GM12873 (cell line): ENCODE results near the gene SYTL2.

Experiments used
- TF ChIP-seq, protein P1 (sequence below): IDR thresholded peaks from 2 replicates; pipeline ENCODE4 v1.5.1; 2012; ENCODE audit warnings: low read depth, mild to moderate bottlenecking, moderate library complexity, low read length, control low read depth; ENCODE audit not compliant: insufficient read depth; ENCODE audit errors: missing control alignments

SYTL2 gene

DNA sequence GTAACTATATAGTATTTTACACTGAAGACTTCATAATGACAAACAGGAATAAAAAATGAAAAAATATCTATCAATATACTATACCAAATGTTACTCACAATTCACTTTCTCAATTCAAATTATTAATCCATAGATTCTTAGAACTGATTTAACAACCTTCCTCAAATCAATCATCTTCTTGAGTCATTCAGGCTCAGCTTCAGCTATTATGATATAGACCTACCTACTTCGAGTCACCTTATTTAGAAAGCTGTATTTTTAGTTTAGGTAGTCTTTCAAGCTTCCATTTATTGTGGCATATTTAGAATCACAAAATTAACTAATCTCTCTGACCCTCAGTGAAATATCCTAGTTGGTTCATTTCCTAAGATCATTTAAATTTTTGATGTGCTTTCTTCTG, 154.2 kb downstream of the SYTL2 start:
- TF ChIP-seq, protein P1, sequence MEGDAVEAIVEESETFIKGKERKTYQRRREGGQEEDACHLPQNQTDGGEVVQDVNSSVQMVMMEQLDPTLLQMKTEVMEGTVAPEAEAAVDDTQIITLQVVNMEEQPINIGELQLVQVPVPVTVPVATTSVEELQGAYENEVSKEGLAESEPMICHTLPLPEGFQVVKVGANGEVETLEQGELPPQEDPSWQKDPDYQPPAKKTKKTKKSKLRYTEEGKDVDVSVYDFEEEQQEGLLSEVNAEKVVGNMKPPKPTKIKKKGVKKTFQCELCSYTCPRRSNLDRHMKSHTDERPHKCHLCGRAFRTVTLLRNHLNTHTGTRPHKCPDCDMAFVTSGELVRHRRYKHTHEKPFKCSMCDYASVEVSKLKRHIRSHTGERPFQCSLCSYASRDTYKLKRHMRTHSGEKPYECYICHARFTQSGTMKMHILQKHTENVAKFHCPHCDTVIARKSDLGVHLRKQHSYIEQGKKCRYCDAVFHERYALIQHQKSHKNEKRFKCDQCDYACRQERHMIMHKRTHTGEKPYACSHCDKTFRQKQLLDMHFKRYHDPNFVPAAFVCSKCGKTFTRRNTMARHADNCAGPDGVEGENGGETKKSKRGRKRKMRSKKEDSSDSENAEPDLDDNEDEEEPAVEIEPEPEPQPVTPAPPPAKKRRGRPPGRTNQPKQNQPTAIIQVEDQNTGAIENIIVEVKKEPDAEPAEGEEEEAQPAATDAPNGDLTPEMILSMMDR: no peak

DNA sequence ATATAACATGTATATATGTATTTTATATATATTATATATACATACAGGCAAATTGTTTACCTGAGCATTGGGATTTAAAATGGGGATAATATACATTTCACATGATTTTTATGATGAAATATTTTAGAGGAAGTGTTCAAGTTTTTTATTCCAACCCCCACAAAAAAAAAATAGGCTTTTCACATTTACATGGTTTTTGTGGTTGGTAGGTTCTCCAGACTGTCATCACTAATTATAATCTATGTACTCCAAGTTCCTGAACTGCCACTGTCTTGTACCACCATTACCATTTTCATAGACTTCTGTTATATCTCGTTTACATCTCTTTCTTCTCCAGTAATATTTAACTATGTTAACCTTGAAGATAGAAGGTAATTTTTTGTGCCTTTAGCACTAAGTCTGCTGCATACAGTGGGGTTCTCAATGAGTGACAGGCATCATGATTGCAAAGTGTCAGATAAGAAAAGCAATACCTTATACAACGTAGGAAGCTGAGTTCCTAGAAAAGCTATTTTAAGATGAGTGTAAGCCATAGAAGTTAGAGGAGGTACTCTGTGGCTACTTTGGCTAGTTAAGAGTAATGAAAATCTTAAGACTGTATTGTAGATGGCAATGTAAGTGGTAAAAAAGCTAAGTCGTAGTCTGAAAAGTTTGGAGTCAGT, 158.0 kb downstream of the SYTL2 start:
- TF ChIP-seq, protein P1: no peak

DNA sequence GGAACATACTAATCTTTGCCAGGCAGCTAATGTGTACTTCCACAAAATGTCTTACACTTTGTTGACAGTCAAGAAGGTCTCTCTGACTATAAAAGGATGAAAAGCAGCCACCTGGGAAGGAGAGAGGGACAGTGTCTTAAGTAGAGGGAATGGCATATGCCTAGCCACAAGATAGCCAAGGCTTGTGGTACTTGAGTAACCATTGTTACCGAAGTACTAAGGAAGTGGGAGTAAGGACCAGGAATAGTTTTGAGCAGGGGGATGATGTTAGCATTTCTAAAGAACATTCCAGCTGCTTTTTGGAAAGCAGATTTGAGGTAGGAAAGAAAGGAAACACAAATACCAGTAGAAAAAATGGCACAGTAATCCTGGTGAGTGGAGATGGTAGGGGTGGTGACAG, 159.8 kb downstream of the SYTL2 start:
- TF ChIP-seq, protein P1: no peak

DNA sequence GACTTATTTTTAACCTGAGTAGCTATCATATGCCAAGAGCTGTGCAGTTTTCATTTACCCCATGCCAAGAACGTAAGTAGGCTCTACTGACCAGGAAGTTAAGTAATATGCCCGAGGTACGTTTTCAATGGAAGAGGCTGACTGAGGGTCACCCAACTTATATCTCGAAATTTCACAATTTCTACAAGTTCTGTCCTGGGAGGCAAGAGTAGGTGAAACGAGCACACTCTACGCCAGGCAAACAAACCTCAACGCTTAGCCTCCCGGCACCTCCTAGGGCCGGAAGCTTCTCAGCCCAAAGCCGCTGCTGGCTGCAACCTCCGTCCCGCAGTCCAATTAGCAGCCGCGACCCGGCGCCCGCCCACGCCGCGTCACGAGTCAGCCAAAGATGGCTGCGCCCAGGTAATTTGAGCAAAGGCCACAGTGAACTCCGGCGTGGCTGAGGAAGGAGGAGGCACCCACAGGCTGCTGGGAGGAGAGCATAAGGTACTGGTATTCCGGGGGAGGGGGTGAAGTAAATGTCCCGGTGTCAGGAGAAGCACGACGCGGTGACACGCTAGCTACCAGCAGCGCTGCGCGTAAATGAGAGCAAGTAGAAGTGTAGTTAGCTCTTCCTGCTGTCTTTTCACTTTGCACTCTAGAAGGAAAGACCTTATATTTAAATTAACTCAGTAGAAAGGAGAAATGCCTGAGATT, 163.2 kb downstream of the SYTL2 start, which contains the start of gene TMEM126A:
TSS of gene TMEM126A (plus strand) at position 364 of the 696 bp plus-strand sequence. CDS start 2,289 bp downstream, outside the sequence.
- TF ChIP-seq, protein P1: no peak

DNA sequence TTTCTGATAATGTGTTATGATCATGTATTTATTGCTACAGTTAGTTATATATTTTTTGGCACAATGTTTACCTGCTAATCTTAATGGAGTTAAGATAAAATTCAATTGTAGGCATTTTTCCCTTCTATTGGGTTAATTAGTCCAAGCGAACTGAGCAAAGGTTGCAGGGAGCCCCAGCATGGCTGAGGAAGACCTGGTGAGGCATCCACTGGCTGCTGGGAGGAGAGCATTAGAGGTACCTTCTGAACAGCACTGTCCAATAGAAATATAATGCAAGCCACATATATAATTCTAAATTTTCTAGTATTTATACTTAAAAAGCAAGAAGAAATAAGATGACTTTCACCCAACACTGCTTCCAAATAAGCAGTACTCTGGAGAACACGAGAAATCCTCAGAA, 163.9 kb downstream of the SYTL2 start:
- TF ChIP-seq, protein P1: no peak
